Astrocyte (in vitro differentiated cells and primary cell): ENCODE results near the gene CACNB4. TPM values are rescaled to one million over a fixed set of nuclear protein-coding genes. Genes with fewer than 3 reads are reported as not detected.

Experiments used
- DNase-seq: peaks from one replicate; pipeline ENCODE4 v3.0.0-alpha.2; 2010; ENCODE audit warnings: low read depth
- FAIRE-seq: peaks from 2 replicates; lab custom pipeline; 2011; peaks lifted over from hg19 to GRCh38; lab: Jason Lieb, UNC
- H2AFZ ChIP-seq: 2 replicates; pipeline ENCODE4 v1.6.0; 2012; ENCODE audit warnings: low read depth, low read length, inconsistent platforms
- H3K27ac ChIP-seq: 2 replicates; pipeline ENCODE4 v1.5.1; 2011; ENCODE audit warnings: low read depth, low read length, inconsistent platforms
- H3K27me3 ChIP-seq: 2 replicates; pipeline ENCODE4 v1.6.0; 2011; ENCODE audit warnings: low read length, inconsistent platforms; ENCODE audit not compliant: insufficient read depth
- H3K36me3 ChIP-seq: 2 replicates; pipeline ENCODE4 v1.5.1; 2011; ENCODE audit warnings: low read length, inconsistent platforms; ENCODE audit not compliant: insufficient read depth
- H3K4me1 ChIP-seq: 2 replicates; pipeline ENCODE4 v1.5.1; 2011; ENCODE audit warnings: low read length, inconsistent platforms; ENCODE audit not compliant: insufficient read depth
- H3K4me2 ChIP-seq: 2 replicates; pipeline ENCODE4 v1.6.0; 2012; ENCODE audit warnings: low read length, inconsistent platforms
- H3K4me3 ChIP-seq: 2 replicates; pipeline ENCODE4 v1.5.1; 2011; ENCODE audit warnings: low read depth, mild to moderate bottlenecking, low read length, inconsistent platforms; ENCODE audit not compliant: insufficient read depth
- H3K79me2 ChIP-seq: 2 replicates; pipeline ENCODE4 v1.6.0; 2012; ENCODE audit warnings: mild to moderate bottlenecking, low read length, inconsistent platforms; ENCODE audit not compliant: insufficient read depth
- H3K9ac ChIP-seq: 2 replicates; pipeline ENCODE4 v1.6.0; 2012; ENCODE audit warnings: mild to moderate bottlenecking, low read length, inconsistent platforms
- H3K9me3 ChIP-seq: 2 replicates; pipeline ENCODE4 v1.5.1; 2012; ENCODE audit warnings: low read depth, mild to moderate bottlenecking, low read length, inconsistent platforms; ENCODE audit not compliant: insufficient read depth
- H4K20me1 ChIP-seq: 2 replicates; pipeline ENCODE4 v1.6.0; 2012; ENCODE audit warnings: low read length, inconsistent platforms; ENCODE audit not compliant: insufficient read depth
- H3K27ac Mint-ChIP-seq: one replicate; pipeline ENCODE4 v1.8.0; 2021; ENCODE audit warnings: mild to moderate bottlenecking, mixed read lengths; ENCODE audit not compliant: unreplicated experiment
- H3K27me3 Mint-ChIP-seq: one replicate; pipeline ENCODE4 v1.8.0; 2021; ENCODE audit warnings: low read depth, mixed read lengths; ENCODE audit not compliant: unreplicated experiment
- H3K36me3 Mint-ChIP-seq: one replicate; pipeline ENCODE4 v1.8.0; 2021; ENCODE audit warnings: low read depth, mixed read lengths; ENCODE audit not compliant: unreplicated experiment
- H3K4me1 Mint-ChIP-seq: one replicate; pipeline ENCODE4 v1.8.0; 2021; ENCODE audit warnings: low read depth, mixed read lengths; ENCODE audit not compliant: unreplicated experiment
- H3K4me3 Mint-ChIP-seq: one replicate; pipeline ENCODE4 v1.8.0; 2021; ENCODE audit warnings: mild to moderate bottlenecking, moderate library complexity, mixed read lengths; ENCODE audit not compliant: unreplicated experiment
- H3K9me3 Mint-ChIP-seq: one replicate; pipeline ENCODE4 v1.8.0; 2021; ENCODE audit warnings: mild to moderate bottlenecking, mixed read lengths; ENCODE audit not compliant: unreplicated experiment
- CTCF ChIP-seq: IDR thresholded peaks from 2 replicates; pipeline ENCODE4 v1.5.1; 2011; ENCODE audit warnings: low read depth, mild to moderate bottlenecking, inconsistent platforms, low read length, moderate library complexity; ENCODE audit not compliant: insufficient read depth
- EZH2 ChIP-seq: IDR thresholded peaks from 2 replicates; pipeline ENCODE4 v1.6.1; 2012; ENCODE audit warnings: mild to moderate bottlenecking, low read length, inconsistent platforms; ENCODE audit not compliant: insufficient read depth
- total RNA-seq: library from RNA; stranded (reverse); gene quantifications from 2 replicates; pipeline ENCODE4 v1.2.1, GENCODE V29; 2021

CACNB4 gene
- total RNA-seq, 1 donor from 2014 or later, result 1.8 TPM

GRCh38 chr2:152028182-152028862, 70.5 kb downstream of the CACNB4 start:
- FAIRE-seq (no peak), DNase-seq (peak; percentile 43)
- no peaks in the 10 kb centered on the region for H3K79me2 ChIP-seq
- H3K36me3 Mint-ChIP-seq, result no peaks in the 10 kb centered on the region
- peaks cover 5% of the 10 kb centered on the region for H3K27me3 Mint-ChIP-seq
- no peak overlapping the region for H3K4me2 ChIP-seq
- TF ChIP-seq CTCF (no peak), EZH2 (no peak)
- no peak overlapping the region for H3K4me3 Mint-ChIP-seq
- no peak overlapping the region for H2AFZ ChIP-seq
- peaks cover 5% of the 10 kb centered on the region for H4K20me1 ChIP-seq
- no peak overlapping the region for H3K4me3 ChIP-seq
- H3K9ac ChIP-seq, result no peak overlapping the region
- H3K9me3 Mint-ChIP-seq, result no peaks in the 10 kb centered on the region
- peaks cover 10% of the 10 kb centered on the region for H3K4me1 ChIP-seq
- no peak overlapping the region for H3K27ac ChIP-seq
- H3K9me3 ChIP-seq, result no peaks in the 10 kb centered on the region
- no peaks in the 10 kb centered on the region for H3K36me3 ChIP-seq
- H3K27ac Mint-ChIP-seq, result no peak overlapping the region
- H3K27me3 ChIP-seq, result peaks cover 13% of the 10 kb centered on the region
- H3K4me1 Mint-ChIP-seq, result peaks cover 6% of the 10 kb centered on the region

DNA sequence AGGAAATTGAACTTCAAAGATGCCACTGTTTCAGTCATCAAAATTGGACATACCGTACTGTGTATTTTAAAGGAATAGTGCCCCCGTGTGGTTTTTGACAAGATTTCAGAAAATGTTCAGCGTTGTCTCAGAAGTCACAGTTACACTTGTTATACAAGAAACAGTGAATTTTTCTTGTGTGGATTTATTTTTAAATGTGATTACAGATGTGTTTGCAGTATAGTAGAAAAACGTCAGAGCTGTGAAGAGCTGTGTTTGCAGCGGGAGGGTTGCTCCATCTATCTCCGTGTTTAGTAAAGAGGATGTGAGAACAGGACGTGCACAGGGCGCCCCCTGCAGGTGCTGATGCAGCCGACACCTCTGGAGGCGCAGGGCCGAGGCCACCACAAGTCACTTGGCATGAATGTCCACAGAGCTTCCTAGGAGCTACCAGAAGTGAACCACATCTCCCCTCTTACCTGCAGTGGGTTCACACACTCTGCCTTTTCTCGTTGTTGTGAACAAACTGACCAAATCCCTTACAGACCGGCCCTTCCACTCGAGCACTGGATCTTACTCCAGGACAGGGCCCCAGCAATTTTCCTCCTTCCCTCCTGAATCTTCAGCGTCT, 73.1 kb downstream of the CACNB4 start:
- TF ChIP-seq CTCF (peak; percentile 93), EZH2 (no peak)
- peaks cover 4% of the 10 kb centered on the region for H3K4me1 Mint-ChIP-seq
- no peaks in the 10 kb centered on the region for H3K27me3 Mint-ChIP-seq
- H3K4me3 Mint-ChIP-seq, result peak overlapping the region; percentile 81
- Histone ChIP-seq H3K36me3 (no peaks in the 10 kb centered on the region), H3K27ac (no peak overlapping the region), H3K4me1 (peaks cover 10% of the 10 kb centered on the region), H3K4me3 (peak overlapping the region; percentile 40), H4K20me1 (peaks cover 5% of the 10 kb centered on the region), H3K9ac (peak overlapping the region; percentile 2), H3K9me3 (no peaks in the 10 kb centered on the region), H3K27me3 (peaks cover 9% of the 10 kb centered on the region), H3K4me2 (peak overlapping the region; percentile 84), H2AFZ (peak overlapping the region; percentile 40), H3K79me2 (no peaks in the 10 kb centered on the region)
- no peak overlapping the region for H3K27ac Mint-ChIP-seq
- H3K36me3 Mint-ChIP-seq, result no peaks in the 10 kb centered on the region
- H3K9me3 Mint-ChIP-seq, result no peaks in the 10 kb centered on the region
- DNase-seq, result peak; percentile 33
- FAIRE-seq, result no peak

- peaks cover 5% of the 10 kb centered on the region for H4K20me1 ChIP-seq
- TF ChIP-seq EZH2 (no peak), CTCF (no peak)
Measured at GRCh38 chr2:152024477-152024876, 74.4 kb downstream of the CACNB4 start.

More at GRCh38 chr2:152024477-152024876, 74.4 kb downstream of the CACNB4 start:
- Histone ChIP-seq H3K4me3 (no peak overlapping the region), H3K79me2 (no peaks in the 10 kb centered on the region), H3K9me3 (no peaks in the 10 kb centered on the region), H3K9ac (no peak overlapping the region), H3K27me3 (peaks cover 14% of the 10 kb centered on the region), H3K4me2 (no peak overlapping the region), H3K36me3 (no peaks in the 10 kb centered on the region), H3K27ac (no peak overlapping the region), H2AFZ (no peak overlapping the region), H3K4me1 (peaks cover 10% of the 10 kb centered on the region)
- Mint-ChIP-seq H3K9me3 (no peaks in the 10 kb centered on the region), H3K27ac (no peak overlapping the region), H3K4me3 (no peak overlapping the region), H3K36me3 (no peaks in the 10 kb centered on the region), H3K27me3 (no peaks in the 10 kb centered on the region), H3K4me1 (peaks cover 4% of the 10 kb centered on the region)
- DNase-seq (no peak), FAIRE-seq (no peak)
